ENCODE measurements around the gene PWP2.

Gene PWP2

GRCh38 chr21:44107026-44107501 is at the start of gene PWP2:
PWP2 (plus strand) TSS chr21:44107399; CDS start chr21:44107417, 18 bp downstream.
- peak; percentile 45 to 49 for DNase-seq

GRCh38 chr21:44057960-44058651 is 49.1 kb upstream of the PWP2 start:
- DNase-seq, result peak; percentile 44 to 65

DNA sequence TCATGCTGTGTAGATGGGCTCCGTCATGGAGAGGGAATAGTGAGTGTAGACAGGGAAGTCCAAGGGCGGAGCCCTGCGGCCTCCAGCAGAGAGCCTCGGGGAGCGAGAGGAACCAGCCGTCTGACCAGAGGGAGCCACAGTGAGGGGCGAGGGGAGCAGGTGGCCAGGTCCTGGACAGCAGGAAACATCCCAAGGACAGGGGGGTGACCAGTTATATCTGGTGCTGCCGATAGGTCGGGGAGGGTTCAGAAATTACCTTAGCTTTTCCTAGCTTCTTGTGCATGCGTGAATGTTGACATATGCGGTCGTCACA is 48.6 kb upstream of the PWP2 start:
- no peak for DNase-seq

GRCh38 chr21:44058981-44059380 is 48.2 kb upstream of the PWP2 start:
- no peak for DNase-seq

GRCh38 chr21:44059710-44060109 is 47.5 kb upstream of the PWP2 start:
- DNase-seq, result no peak

DNA sequence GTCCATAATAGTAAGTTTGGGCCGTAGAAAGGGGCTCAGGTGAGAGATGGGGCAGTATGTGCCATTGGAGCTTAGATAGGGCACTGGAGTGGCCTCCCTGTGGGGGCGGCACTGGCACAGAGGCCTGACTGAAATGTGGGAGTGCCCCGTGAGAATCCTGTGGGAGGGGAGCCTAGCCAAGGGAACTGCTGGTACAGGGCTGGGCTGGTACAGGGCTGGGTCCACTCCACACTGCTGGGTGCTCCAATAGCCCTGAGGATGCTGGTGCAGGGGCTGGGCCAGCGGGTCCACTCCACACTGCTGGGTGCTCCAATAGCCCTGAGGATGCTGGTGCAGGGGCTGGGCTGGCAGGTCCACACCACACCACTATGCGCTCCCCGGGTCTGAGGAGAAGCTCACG is 44.8 kb upstream of the PWP2 start:
- no peak for DNase-seq

DNA sequence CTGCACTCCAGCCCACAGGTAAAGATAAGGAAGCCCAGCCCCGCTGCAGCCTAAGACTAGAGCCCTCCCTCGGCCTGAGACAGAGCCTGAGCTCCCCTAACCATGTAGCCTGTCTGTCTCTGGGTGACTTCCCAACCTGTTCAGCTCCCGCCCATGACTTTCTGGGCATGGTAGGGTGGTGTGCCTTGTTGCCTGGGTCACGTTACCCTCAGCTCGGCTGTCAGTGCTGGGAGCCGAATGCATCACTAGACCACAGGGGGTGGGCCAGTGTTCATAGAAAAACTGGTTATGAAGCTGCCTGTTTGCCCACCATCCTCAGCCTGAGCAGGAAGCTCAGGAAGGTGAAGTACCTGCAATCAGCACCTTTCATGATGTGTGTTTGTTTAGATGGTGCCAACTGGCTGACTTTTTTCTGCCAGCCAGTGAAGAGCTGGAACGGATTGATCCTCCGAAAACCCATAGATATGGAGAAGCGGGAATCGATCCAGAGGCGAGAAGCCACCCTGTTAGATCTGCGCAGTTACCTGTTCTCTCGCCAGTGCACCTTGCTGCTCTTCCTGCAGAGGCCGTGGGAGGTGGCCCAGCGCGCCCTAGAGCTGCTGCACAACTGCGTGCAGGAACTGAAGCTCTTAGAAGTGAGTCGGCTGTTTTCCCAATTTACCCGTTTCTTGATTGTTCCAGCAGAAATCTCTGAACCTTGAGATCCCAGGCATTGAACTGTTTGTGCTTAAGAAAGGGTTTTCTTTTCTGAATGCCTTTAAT is 43.9 kb upstream of the PWP2 start:
- no peak for DNase-seq

- no peak for DNase-seq
Measured at GRCh38 chr21:44064852-44065403, 42.3 kb upstream of the PWP2 start.

DNA sequence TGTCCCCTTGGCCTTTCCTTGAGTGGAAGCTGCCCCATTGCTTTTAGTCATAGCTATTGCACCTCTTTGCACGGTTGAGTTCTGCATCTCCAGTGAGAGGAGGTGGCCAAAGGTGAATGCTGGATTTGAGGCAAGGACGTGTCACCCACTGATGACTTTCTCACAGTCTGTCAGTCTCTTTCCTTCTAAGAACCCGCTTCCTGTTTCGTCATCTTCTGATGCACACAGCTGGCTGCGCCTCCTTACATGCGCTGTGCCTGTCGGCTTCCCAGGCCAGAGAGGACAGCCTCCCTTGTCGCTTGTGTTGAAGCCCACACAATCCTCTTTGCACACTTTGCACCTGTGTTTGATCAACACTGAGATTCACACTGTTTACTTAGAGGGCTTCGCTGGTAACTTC is 41.8 kb upstream of the PWP2 start:
- peak; percentile 70 to 73 for DNase-seq

DNA sequence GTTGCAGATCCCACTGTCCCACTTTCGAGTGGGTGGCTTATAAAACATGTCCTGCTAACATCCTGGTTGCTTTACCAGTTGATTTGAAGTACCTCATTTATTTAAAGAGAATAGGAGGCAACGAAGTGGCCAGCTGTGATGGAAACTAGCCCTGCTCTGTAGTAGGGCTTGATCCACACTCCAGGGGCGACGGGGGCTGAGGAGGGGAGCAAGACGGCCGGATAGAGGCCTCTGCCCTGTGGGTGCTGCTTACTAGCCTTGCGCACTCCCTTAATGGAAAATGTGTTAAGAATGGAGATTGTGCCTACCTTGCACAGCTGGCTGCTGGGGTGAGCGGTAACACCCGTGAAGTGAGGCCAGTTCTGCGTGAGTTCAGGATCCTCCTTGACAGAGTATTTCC is 41.1 kb upstream of the PWP2 start:
- DNase-seq, result no peak

DNA sequence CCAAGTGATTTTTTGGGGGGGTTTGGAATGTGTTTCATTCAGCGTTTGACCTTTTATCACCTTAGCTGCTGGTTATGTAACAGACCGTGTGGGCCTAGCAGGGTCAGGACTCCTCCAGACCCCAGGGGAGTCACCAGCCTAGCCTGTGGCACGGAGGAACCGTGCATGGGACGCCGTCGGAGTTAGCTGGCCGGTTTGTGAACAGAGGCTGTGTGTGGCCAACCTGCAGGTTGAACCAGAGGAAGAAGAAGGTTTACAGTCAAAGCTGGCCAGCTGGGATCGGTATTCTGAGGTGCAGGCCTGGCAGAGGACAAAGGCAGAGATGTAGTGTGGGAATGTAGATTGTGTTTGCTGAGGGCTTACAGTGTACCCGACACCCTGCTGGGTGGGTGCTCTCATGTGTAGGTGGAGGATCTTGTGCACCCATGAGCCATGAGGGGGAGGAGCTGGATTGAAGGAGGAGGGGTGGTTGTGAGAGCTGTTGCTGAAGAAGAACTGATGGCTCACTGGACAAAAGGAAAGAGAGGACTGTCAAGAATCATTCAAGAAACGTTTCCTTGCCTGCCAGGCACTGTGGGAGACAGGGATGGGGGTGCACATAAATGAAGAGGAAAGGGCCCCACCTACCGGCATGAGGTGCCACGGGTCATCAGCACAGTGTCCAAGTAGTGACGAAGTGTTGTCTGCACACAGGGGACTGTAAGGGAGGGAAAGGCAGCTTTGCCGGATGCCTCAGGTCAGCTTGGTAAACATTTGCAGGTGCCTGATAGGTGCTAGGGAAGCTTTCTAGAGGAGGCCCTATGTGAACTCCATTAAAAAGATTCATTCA is 40.0 kb upstream of the PWP2 start:
- no peak for DNase-seq

- DNase-seq, result no peak
Measured at GRCh38 chr21:44070391-44070790, 36.8 kb upstream of the PWP2 start.

GRCh38 chr21:44071359-44072104 is 35.7 kb upstream of the PWP2 start:
- DNase-seq, result no peak

DNA sequence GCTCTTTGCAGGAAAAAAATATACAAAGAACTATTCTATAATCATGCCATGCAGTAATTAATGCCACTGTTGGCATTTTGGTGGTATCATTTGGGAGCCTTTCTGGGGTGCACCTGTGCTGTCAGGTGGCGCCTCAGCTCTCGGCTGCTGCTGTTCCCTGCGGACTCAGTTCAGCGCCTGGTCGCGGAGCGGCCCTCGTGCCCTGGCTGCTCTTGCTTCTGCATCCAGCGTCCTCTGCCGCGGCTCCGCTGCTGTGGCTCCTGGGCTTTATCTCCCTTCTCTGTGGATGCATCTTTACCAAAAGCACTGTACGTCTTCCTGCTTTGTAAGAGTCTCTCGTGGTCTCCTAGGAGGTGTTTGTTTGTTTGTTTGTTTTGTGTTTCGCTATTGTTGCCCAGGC is 35.1 kb upstream of the PWP2 start:
- no peak for DNase-seq

GRCh38 chr21:44074315-44074958 is 32.8 kb upstream of the PWP2 start:
- no peak for DNase-seq

DNA sequence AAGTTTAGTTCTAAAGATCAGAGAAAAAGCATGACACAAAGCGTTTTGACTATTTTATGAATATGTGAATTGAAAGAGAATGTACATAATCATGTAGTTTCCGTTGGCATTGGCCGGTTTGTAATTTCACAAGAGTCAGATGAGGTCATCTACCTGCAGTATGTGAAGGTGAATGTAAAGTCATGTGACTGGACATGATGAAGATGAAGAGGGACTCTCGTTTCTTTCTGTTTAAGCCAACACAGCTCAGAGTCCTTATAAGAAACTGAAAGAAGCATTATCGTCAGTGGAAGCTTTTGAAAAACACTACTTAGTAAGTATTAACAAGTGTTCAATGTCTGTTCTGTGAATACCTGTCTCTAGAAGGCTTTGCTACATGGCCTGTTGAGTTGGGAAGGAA is 30.9 kb upstream of the PWP2 start:
- DNase-seq, result no peak

DNA sequence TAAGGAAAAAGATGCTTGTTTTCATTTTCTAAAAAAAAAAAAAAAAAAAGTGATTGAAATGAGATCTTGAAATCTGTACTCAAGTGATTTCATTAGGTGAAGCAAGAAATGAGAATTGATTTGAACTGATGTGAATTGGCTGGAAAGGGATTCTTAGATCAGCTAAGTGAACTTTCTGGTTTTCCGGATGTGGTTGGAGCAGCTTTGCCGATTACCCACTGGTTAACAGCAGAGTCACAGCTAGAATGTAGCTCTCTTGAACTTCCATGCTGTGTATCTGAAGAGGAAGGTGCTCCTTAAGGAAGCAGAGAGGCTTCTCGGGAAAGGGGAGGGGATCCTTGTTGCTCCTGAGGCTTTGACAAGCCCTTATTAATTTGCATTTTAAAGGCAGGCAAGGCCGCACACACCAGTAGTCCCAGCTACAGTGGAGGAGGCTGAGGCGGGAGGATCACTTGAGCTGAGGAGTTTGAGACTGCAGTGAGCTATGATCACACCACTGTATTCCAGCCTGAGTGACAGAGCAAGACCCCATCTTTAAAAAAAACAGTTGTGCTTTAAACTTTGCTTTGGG is 28.7 kb upstream of the PWP2 start:
- DNase-seq, result no peak

GRCh38 chr21:44079446-44079845 is 27.8 kb upstream of the PWP2 start:
- no peak for DNase-seq

DNA sequence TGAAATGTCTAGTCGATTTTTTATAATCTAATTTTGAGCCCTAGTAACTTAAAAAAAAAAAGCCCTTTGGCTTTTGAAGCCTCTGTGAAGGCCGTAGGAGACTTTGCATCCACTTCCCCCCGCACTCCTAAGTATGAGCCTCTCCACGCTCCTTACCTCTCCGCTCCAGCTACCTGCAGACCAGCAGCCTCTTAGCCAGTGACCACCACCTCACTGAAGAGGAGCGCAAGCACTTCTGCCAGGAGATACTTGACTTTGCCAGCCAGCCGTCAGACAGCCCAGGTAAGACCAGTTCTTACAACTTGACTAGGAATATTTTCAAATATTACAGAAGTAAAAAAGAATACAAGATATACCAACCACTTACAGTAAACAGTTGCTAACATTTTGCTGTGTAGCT is 27.4 kb upstream of the PWP2 start:
- DNase-seq, result no peak

- no peak for DNase-seq
Measured at GRCh38 chr21:44082648-44083440, 24.4 kb upstream of the PWP2 start.
